Activated CD8-positive, alpha-beta T cell treated with anti-CD3 and anti-CD28 coated beads for 36 hours (primary cell): ENCODE measurements around the gene SPRYD3. TPM values are rescaled to one million over a fixed set of nuclear protein-coding genes. Genes with fewer than 3 reads are reported as not detected.

Source experiments
- ATAC-seq: fragments of 200-7000 bp; cut with Tn5 transposase; one replicate; pipeline ENCODE4 v1.10.0; 2021; ENCODE audit warnings: mild to moderate bottlenecking, moderate library complexity
- CTCF ChIA-PET: fragments of 350-600 bp; sonication (Branson Sonifier 250); formaldehyde crosslinking; loops from one replicate; lab custom pipeline; 2021; ENCODE audit warnings: antibody characterized with exemption; lab: Charles Lee
- POLR2A ChIA-PET: fragments of 350-600 bp; sonication (Branson Sonifier 250); formaldehyde crosslinking; loops from one replicate; lab custom pipeline; 2021; ENCODE audit warnings: antibody characterized with exemption; lab: Charles Lee
- DNase-seq: peaks from one replicate; pipeline ENCODE4 v3.0.0-alpha.2; 2020
- H3K27ac Mint-ChIP-seq: one replicate; pipeline ENCODE4 v1.8.0; 2021; ENCODE audit warnings: mild to moderate bottlenecking, mixed read lengths
- H3K27me3 Mint-ChIP-seq: one replicate; pipeline ENCODE4 v1.8.0; 2021; ENCODE audit warnings: mixed read lengths
- H3K36me3 Mint-ChIP-seq: one replicate; pipeline ENCODE4 v1.8.0; 2021; ENCODE audit warnings: low read depth, mixed read lengths
- H3K4me1 Mint-ChIP-seq: one replicate; pipeline ENCODE4 v1.8.0; 2021; ENCODE audit warnings: low read depth, mixed read lengths
- H3K4me3 Mint-ChIP-seq: one replicate; pipeline ENCODE4 v1.8.0; 2021; ENCODE audit warnings: mild to moderate bottlenecking, moderate library complexity, mixed read lengths
- H3K9me3 Mint-ChIP-seq: one replicate; pipeline ENCODE4 v1.8.0; 2021; ENCODE audit warnings: mixed read lengths
- intact Hi-C: fragments of 100-400 bp; cut with micrococcal nuclease; formaldehyde crosslinking; loops from one replicate; pipeline ENCODE4 v1.10.0; 2022
- total RNA-seq, 2 experiments: library from RNA; stranded (reverse); gene quantifications; one replicate each; pipeline ENCODE4 v1.2.3, GENCODE V29; 2021
- TF ChIP-seq, protein P1 (sequence below): fragments of 200-600 bp; IDR thresholded peaks from one replicate; pipeline ENCODE4 v1.8.0; 2022; ENCODE audit warnings: antibody characterized with exemption, mild to moderate bottlenecking

The SPRYD3 gene
- total RNA-seq, 2 experiments from 2014 or later: 24.8 to 25.0 TPM

DNA sequence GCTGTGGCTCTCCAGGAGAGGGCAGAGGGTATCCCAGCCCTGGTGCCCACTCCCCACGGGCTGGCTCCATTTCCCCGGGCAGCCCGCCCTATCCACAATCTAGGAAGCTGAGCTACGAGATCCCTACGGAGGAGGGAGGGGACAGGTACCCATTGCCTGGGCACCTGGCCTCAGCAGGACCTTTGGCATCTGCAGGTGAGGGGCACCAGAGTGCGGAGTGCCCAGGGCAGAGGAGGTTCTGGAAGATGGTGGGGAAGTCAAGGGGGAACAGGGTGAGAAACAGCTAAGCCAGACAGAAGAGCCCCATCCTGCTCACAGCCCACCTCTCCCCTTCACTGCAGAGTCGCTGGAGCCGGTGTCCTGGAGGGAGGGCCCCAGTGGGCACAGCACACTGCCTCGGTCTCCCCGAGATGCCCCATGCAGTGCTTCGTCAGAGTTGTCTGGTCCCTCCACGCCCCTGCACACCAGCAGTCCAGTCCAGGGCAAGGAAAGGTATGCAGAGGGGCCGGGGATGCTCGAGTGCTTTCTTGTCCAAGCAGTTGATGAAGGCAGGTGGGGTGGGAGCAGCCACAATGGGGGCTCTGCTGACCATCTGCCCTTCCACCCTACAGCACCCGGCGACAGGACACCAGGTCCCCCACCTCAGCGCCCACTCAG is 19.0 kb downstream of the SPRYD3 start:
- Mint-ChIP-seq H3K36me3 (peaks cover 2% of the 10 kb centered on the region), H3K4me3 (no peak overlapping the region), H3K9me3 (no peaks in the 10 kb centered on the region), H3K4me1 (no peaks in the 10 kb centered on the region), H3K27ac (no peak overlapping the region), H3K27me3 (no peaks in the 10 kb centered on the region)
- ATAC-seq (no peak), DNase-seq (no peak)
- ChIA-PET POLR2A (interaction anchor here (0.8 to 1.6 kb wide), 5 partner anchors 13 to 39 kb away, joined by 4 to 7 read pairs (median 5); no protein-coding TSS in a partner anchor), CTCF (no interaction called here)
- TF ChIP-seq, protein P1, sequence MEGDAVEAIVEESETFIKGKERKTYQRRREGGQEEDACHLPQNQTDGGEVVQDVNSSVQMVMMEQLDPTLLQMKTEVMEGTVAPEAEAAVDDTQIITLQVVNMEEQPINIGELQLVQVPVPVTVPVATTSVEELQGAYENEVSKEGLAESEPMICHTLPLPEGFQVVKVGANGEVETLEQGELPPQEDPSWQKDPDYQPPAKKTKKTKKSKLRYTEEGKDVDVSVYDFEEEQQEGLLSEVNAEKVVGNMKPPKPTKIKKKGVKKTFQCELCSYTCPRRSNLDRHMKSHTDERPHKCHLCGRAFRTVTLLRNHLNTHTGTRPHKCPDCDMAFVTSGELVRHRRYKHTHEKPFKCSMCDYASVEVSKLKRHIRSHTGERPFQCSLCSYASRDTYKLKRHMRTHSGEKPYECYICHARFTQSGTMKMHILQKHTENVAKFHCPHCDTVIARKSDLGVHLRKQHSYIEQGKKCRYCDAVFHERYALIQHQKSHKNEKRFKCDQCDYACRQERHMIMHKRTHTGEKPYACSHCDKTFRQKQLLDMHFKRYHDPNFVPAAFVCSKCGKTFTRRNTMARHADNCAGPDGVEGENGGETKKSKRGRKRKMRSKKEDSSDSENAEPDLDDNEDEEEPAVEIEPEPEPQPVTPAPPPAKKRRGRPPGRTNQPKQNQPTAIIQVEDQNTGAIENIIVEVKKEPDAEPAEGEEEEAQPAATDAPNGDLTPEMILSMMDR: no peak
- intact Hi-C loops: no loop called here

DNA sequence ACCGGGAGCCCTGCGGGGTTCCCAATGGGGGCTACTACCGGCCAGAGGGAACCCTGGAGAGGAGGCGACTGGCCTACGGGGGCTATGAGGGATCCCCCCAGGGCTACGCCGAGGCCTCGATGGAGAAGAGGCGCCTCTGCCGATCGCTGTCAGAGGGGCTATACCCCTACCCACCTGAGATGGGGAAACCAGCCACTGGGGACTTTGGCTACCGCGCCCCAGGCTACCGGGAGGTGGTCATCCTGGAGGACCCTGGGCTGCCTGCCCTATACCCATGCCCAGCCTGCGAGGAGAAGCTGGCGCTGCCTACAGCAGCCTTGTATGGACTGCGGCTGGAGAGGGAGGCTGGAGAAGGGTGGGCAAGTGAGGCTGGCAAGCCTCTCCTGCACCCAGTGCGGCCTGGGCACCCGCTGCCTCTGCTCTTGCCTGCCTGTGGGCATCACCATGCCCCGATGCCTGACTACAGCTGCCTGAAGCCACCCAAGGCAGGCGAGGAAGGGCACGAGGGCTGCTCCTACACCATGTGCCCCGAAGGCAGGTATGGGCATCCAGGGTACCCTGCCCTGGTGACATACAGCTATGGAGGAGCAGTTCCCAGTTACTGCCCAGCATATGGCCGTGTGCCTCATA is 19.6 kb downstream of the SPRYD3 start:
- H3K4me1 Mint-ChIP-seq: no peaks in the 10 kb centered on the region
- DNase-seq: no peak
- no peaks in the 10 kb centered on the region for H3K27me3 Mint-ChIP-seq
- no peak for ATAC-seq
- no peak overlapping the region for H3K4me3 Mint-ChIP-seq
- intact Hi-C loops: no loop called here
- H3K36me3 Mint-ChIP-seq: no peaks in the 10 kb centered on the region
- CTCF ChIA-PET: no interaction called here
- POLR2A ChIA-PET: interaction anchor here (1.2 to 1.6 kb wide), 2 partner anchors 12 to 39 kb away, joined by 4 to 7 read pairs; no protein-coding TSS in a partner anchor
- no peak overlapping the region for H3K27ac Mint-ChIP-seq
- no peaks in the 10 kb centered on the region for H3K9me3 Mint-ChIP-seq
- TF ChIP-seq, protein P1: no peak

DNA sequence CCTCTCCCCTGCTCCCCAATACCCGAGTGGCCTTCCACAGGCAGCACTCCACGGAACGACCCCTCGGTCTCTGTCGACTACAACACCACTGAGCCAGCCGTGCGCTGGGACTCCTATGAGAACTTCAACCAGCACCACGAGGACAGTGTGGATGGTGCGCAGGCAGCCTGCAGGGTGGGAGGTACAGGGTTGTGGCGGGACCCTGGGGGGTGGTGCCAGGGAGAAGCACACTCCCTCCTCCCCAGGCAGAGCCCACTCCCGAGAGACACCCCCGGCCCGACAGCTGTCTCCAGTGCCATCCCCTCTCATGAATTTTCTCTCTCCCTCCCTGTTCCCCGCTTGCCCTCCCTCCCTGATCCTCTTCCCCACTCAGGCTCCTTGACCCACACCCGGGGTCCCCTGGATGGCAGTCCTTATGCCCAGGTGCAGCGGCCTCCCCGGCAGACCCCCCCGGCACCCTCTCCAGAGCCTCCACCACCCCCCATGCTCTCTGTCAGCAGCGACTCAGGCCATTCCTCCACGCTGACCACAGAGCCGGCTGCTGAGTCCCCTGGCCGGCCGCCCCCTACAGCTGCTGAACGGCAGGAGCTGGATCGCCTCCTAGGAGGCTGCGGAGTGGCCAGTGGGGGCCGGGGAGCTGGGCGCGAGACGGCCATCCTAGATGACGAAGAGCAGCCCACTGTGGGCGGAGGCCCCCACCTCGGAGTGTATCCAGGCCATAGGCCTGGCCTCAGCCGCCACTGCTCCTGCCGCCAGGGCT is 20.3 kb downstream of the SPRYD3 start:
- intact Hi-C loops: no loop called here
- TF ChIP-seq, protein P1: no peak
- H3K4me3 Mint-ChIP-seq: no peak overlapping the region
- CTCF ChIA-PET: interaction anchor here (2.3 kb wide), 1 partner anchor 40 kb away, joined by 8 read pairs; no protein-coding TSS in a partner anchor
- DNase-seq: no peak
- no peaks in the 10 kb centered on the region for H3K36me3 Mint-ChIP-seq
- no peaks in the 10 kb centered on the region for H3K9me3 Mint-ChIP-seq
- peaks cover 2% of the 10 kb centered on the region for H3K4me1 Mint-ChIP-seq
- H3K27me3 Mint-ChIP-seq: no peaks in the 10 kb centered on the region
- POLR2A ChIA-PET: interaction anchor here (1.6 kb wide), 1 partner anchor 40 kb away, joined by 7 read pairs; no protein-coding TSS in a partner anchor
- no peak overlapping the region for H3K27ac Mint-ChIP-seq
- ATAC-seq: no peak

DNA sequence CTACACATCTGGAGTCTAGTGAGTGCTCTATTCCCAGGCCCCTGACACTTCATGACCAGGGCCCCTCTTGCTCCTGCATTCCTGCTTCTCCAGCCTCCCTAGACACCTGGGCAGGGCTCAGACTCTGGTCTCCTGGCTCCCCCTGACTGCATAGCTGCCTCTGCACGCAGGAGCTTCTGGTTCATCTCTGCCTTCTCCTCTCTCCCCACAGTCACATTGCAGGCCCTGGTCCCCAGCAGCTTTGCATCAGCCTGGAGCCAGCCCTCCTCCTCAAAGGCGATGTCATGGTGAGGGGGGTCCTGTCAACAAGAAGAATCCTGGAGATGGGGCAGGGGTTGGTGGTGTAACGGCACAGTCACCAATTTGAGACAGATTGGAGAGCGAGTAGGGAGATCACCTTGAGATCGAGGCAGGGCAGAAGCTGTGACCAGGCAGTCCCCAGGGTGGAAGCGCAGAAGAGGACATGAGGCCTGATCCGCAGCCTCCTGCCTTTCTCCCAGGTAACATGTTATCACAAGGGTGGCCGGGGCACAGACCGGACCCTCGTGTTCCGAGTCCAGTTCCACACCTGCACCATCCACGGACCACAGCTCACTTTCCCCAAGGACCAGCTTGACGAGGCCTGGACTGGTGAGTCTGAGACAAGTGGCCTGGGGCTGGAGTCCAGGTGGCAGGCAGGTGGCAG is 21.2 kb downstream of the SPRYD3 start:
- DNase-seq (no peak), ATAC-seq (no peak)

More for the DNA sequence above, 21.2 kb downstream of the SPRYD3 start:
- H3K4me1 Mint-ChIP-seq: peaks cover 6% of the 10 kb centered on the region
- no peak overlapping the region for H3K4me3 Mint-ChIP-seq
- no peaks in the 10 kb centered on the region for H3K36me3 Mint-ChIP-seq
- H3K27ac Mint-ChIP-seq: no peak overlapping the region
- no peaks in the 10 kb centered on the region for H3K9me3 Mint-ChIP-seq
- TF ChIP-seq, protein P1: no peak
- POLR2A ChIA-PET: interaction anchor here (0.8 to 1.2 kb wide), 2 partner anchors 8 to 52 kb away, joined by 3 to 4 read pairs; partner anchors contain the start of gene EIF4B
- no peaks in the 10 kb centered on the region for H3K27me3 Mint-ChIP-seq
- intact Hi-C loops: no loop called here
- CTCF ChIA-PET: interaction anchor here (1.2 to 7.5 kb wide), 3 partner anchors 8 to 101 kb away, joined by 3 to 93 read pairs (median 8); no protein-coding TSS in a partner anchor
